WI38 (cell line): ENCODE measurements around the gene ECE1.

Experiments used
- H3K4me3 ChIP-seq: 2 replicates; pipeline ENCODE4 v1.5.1; 2011; ENCODE audit warnings: low read depth, mild to moderate bottlenecking, control low read depth, low read length
- CTCF ChIP-seq: IDR thresholded peaks from 2 replicates; pipeline ENCODE4 v1.5.1; 2012; ENCODE audit warnings: low read depth, mild to moderate bottlenecking, control low read depth, low read length

ECE1 gene

GRCh38 chr1:21294266-21294989 lies 4.2 kb upstream of the ECE1 start:
- no peak overlapping the region for H3K4me3 ChIP-seq
- TF ChIP-seq CTCF = no peak

GRCh38 chr1:21293537-21294265 lies 3.4 kb upstream of the ECE1 start:
- H3K4me3 ChIP-seq = no peak overlapping the region
- TF ChIP-seq CTCF = no peak

- H3K4me3 ChIP-seq = no peak overlapping the region
Observed at GRCh38 chr1:21292984-21293536, 2.8 kb upstream of the ECE1 start.

GRCh38 chr1:21292503-21292983 lies 2.3 kb upstream of the ECE1 start:
- TF ChIP-seq CTCF = no peak
- no peak overlapping the region for H3K4me3 ChIP-seq

More at GRCh38 chr1:21292984-21293536, 2.8 kb upstream of the ECE1 start:
- TF ChIP-seq CTCF = no peak

GRCh38 chr1:21291964-21292363 lies 1.7 kb upstream of the ECE1 start:
- no peak overlapping the region for H3K4me3 ChIP-seq
- TF ChIP-seq CTCF = no peak

GRCh38 chr1:21291184-21291583 lies 921 bp upstream of the ECE1 start:
- H3K4me3 ChIP-seq = peak overlapping the region; percentile 72; the same call in 1 of the 2 replicates
- no peak for TF ChIP-seq CTCF

GRCh38 chr1:21290546-21290944 lies 282 bp upstream of the ECE1 start:
- TF ChIP-seq CTCF = no peak
- H3K4me3 ChIP-seq = peak overlapping the region; percentile 72
